GM15510 (cell line): ENCODE results near the gene DMRTC2.

ENCODE experiments used
- POLR2A ChIP-seq: IDR thresholded peaks from 3 replicates; pipeline ENCODE4 v1.6.1; 2011; ENCODE audit warnings: borderline replicate concordance; ENCODE audit not compliant: insufficient read length; ENCODE audit errors: extremely low read depth

DMRTC2 gene

GRCh38 chr19:41845001-41845050 is at the start of gene DMRTC2:
TSS of gene DMRTC2 (plus strand) at chr19:41845042. CDS start at chr19:41847429, 2,387 bp downstream.
- no peak for TF ChIP-seq POLR2A

GRCh38 chr19:41796362-41796761 is 48.5 kb upstream of the DMRTC2 start, which contains the start of gene CEACAM3:
TSS of gene CEACAM3 (plus strand) at chr19:41796587. CDS start at chr19:41796678, 91 bp downstream.
- no peak for TF ChIP-seq POLR2A

GRCh38 chr19:41796901-41797300 is 47.9 kb upstream of the DMRTC2 start:
- no peak for TF ChIP-seq POLR2A

- TF ChIP-seq POLR2A, result no peak
Observed at GRCh38 chr19:41799444-41800000, 45.3 kb upstream of the DMRTC2 start.

GRCh38 chr19:41801031-41801430 is 43.8 kb upstream of the DMRTC2 start:
- no peak for TF ChIP-seq POLR2A

- TF ChIP-seq POLR2A, result no peak
Observed at GRCh38 chr19:41801792-41802211, 43.0 kb upstream of the DMRTC2 start.

- no peak for TF ChIP-seq POLR2A
Observed at GRCh38 chr19:41802770-41803169, 42.1 kb upstream of the DMRTC2 start.

- TF ChIP-seq POLR2A, result no peak
Observed at GRCh38 chr19:41804336-41804735, 40.5 kb upstream of the DMRTC2 start.

- TF ChIP-seq POLR2A, result no peak
Observed at GRCh38 chr19:41807176-41807575, 37.7 kb upstream of the DMRTC2 start.

GRCh38 chr19:41808663-41809566 is 35.9 kb upstream of the DMRTC2 start:
- TF ChIP-seq POLR2A, result no peak

- TF ChIP-seq POLR2A, result no peak
Observed at GRCh38 chr19:41810301-41810700, 34.5 kb upstream of the DMRTC2 start.

- TF ChIP-seq POLR2A, result no peak
Observed at GRCh38 chr19:41811036-41811435, 33.8 kb upstream of the DMRTC2 start.

- TF ChIP-seq POLR2A, result no peak
Observed at GRCh38 chr19:41811981-41812380, 32.9 kb upstream of the DMRTC2 start.

- TF ChIP-seq POLR2A, result no peak
Observed at GRCh38 chr19:41813911-41814310, 30.9 kb upstream of the DMRTC2 start.

GRCh38 chr19:41815301-41815700 is 29.5 kb upstream of the DMRTC2 start:
- no peak for TF ChIP-seq POLR2A

GRCh38 chr19:41816761-41817160 is 28.1 kb upstream of the DMRTC2 start:
- no peak for TF ChIP-seq POLR2A
